ENCODE results near the gene DSG3.

Gene DSG3, protein sequence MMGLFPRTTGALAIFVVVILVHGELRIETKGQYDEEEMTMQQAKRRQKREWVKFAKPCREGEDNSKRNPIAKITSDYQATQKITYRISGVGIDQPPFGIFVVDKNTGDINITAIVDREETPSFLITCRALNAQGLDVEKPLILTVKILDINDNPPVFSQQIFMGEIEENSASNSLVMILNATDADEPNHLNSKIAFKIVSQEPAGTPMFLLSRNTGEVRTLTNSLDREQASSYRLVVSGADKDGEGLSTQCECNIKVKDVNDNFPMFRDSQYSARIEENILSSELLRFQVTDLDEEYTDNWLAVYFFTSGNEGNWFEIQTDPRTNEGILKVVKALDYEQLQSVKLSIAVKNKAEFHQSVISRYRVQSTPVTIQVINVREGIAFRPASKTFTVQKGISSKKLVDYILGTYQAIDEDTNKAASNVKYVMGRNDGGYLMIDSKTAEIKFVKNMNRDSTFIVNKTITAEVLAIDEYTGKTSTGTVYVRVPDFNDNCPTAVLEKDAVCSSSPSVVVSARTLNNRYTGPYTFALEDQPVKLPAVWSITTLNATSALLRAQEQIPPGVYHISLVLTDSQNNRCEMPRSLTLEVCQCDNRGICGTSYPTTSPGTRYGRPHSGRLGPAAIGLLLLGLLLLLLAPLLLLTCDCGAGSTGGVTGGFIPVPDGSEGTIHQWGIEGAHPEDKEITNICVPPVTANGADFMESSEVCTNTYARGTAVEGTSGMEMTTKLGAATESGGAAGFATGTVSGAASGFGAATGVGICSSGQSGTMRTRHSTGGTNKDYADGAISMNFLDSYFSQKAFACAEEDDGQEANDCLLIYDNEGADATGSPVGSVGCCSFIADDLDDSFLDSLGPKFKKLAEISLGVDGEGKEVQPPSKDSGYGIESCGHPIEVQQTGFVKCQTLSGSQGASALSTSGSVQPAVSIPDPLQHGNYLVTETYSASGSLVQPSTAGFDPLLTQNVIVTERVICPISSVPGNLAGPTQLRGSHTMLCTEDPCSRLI

DNA sequence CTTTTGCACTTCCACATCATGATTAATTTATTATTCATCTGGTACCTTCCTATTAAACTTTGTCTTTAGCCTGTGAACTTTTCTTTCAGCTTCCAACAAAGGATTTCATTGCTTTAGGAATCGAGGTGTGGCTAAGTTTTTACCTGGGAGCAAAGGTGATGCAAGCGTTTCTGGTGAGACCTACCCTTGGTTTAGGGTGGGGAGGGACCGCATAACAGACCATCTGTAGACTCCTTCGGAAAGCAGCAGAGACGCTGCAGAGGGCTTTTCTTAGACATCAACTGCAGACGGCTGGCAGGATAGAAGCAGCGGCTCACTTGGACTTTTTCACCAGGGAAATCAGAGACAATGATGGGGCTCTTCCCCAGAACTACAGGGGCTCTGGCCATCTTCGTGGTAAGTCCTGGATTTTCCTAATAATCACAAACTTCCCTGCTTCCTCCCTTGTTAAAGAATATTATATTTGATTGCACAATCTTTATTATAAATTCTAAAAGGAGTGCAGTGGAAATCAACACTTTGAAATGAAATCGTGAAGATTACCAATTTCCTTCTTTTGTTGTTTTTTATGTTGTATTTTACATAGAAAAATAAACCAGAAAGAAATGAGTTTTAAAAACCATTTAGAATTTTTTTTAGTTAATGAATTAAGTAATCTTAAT lies at the start of gene DSG3:
Gene DSG3, plus strand, starts transcription at position 212 of the 662 bp plus-strand sequence. Its CDS starts 137 bp downstream, at position 349.
- no peak for DNase-seq (ENCODE audit: low read depth in 2 of 2)

DNA sequence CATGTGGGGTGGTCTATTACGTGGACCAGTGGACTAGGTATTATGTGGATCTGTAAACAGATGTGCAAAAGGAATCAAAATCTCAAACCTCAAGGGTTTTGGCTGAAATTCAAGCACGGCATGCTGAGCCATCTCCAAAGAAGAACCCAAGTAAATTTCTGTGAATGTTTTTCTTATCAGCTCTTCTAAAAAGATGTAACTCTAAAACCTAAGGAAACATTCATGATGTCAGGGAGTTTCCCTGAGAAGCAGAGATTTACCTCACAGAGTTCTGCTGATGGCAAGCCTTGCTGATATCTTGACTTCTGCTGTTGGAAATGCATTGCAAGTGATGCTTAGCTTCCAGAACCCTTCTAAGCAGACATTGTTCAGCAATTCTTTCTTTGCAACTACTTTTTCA lies 49.4 kb upstream of the DSG3 start:
- DNase-seq (ENCODE audit: low read depth in 2 of 2), result no peak

- DNase-seq (ENCODE audit: low read depth in 2 of 2), result no peak
Observed at GRCh38 chr18:31399306-31400032, 48.1 kb upstream of the DSG3 start.

DNA sequence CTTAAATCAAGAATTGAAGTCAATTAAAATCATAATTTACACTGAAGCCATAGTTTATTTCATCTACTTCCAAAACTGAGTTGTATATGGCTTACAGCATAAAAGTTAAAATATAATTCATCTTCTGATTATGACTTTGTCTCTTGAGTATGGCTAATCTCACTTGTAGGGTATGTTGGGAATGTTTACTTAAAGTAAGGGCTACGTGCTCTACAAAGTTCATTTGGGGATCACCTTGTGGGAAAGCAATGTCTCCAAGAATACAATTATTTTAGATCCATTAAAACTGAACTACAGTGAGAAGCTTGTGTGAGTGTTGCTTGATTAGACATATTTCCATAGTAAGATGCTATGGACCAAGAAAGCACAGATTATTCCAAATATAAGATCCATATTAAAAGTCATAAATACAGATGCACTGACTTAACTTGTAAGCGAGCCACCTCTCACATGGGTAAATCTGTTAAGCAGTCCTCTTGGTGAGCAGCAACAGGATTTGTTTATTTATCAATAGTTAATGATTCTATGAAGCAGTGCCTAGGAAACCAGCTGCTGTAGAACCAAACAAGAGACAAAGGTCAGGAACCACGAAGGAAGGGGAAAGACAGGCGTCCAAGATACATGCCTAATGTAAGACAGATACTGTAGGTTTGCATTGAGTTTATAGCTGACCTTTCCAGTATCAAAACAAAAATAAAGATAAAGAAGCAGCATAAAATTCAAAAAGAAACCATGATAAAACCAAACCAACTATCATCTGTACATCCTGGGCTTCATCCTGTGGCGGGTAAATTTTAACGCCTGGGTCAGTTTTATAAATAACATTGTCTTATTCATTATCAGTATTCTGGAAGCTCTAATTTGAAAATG lies 46.1 kb upstream of the DSG3 start:
- no peak for DNase-seq (ENCODE audit: low read depth in 2 of 2)

GRCh38 chr18:31402026-31402373 lies 45.5 kb upstream of the DSG3 start:
- DNase-seq (ENCODE audit: low read depth in 2 of 2), result no peak

DNA sequence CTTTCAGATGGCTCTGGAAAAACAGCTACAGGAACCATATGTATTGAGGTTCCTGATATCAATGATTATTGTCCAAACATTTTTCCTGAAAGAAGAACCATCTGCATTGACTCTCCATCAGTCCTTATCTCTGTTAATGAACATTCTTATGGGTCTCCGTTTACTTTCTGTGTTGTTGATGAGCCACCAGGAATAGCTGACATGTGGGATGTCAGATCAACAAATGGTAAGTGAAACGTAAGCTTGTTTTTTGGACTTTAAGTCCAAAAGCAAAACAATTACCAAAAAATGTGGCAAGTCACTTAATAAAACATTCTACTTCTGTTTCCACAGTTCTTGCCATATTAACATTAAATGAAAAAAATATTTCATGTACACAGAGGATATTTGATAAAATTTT lies 44.1 kb upstream of the DSG3 start:
- DNase-seq (ENCODE audit: low read depth in 2 of 2), result no peak

DNA sequence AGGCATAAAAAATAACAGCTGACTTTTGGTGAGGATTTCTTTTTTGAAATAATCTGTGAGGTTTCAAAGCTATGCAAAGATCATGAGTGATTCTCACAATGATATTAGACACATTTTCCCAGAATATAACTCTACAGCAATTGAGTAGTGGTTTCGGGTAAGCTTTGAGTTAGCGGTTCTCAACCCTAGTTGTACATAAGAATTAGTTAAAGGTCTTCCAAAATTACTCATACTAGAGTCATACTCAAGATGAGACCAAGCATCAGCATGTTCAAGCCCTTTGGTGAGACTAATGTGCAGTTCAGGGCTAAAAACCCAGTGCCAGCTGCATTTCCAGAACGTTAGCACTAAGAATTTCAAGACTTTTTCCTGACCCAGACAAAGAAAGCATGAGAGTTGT lies 39.9 kb upstream of the DSG3 start:
- DNase-seq (ENCODE audit: low read depth in 2 of 2), result no peak

- DNase-seq (ENCODE audit: low read depth in 2 of 2), result no peak
Observed at GRCh38 chr18:31409276-31409675, 38.3 kb upstream of the DSG3 start.

GRCh38 chr18:31410716-31411483 lies 36.6 kb upstream of the DSG3 start:
- DNase-seq (ENCODE audit: low read depth in 2 of 2), result no peak

DNA sequence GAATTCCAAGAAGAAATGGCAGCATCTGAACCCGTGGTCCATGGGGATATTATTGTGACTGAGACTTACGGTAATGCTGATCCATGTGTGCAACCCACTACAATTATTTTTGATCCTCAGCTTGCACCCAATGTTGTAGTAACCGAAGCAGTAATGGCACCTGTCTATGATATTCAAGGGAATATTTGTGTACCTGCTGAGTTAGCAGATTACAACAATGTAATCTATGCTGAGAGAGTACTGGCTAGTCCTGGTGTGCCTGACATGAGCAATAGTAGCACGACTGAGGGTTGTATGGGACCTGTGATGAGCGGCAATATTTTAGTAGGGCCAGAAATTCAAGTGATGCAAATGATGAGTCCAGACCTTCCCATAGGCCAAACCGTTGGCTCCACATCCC lies 34.4 kb upstream of the DSG3 start:
- DNase-seq (ENCODE audit: low read depth in 2 of 2), result no peak

DNA sequence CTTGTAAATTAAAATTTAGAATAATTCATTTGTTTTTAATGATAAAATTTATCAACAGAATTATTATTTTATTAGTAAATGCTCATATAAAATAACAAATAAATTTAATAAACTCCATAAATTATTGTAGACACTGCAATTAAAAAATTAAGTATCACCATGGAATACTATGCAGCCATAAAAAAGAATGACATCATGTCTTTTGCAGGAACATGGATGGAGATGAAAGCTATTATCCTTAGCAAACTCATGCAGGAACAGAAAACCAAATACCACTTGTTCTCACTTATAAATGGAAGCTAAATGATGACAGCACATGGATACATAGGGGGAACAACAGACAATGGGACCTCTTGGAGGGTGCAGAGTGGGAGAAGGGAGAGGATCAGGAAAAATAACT lies 29.7 kb upstream of the DSG3 start:
- DNase-seq (ENCODE audit: low read depth in 2 of 2), result no peak

GRCh38 chr18:31419457-31419932 lies 28.0 kb upstream of the DSG3 start:
- no peak for DNase-seq (ENCODE audit: low read depth in 2 of 2)

GRCh38 chr18:31420032-31420431 lies 27.5 kb upstream of the DSG3 start:
- DNase-seq (ENCODE audit: low read depth in 2 of 2), result no peak

DNA sequence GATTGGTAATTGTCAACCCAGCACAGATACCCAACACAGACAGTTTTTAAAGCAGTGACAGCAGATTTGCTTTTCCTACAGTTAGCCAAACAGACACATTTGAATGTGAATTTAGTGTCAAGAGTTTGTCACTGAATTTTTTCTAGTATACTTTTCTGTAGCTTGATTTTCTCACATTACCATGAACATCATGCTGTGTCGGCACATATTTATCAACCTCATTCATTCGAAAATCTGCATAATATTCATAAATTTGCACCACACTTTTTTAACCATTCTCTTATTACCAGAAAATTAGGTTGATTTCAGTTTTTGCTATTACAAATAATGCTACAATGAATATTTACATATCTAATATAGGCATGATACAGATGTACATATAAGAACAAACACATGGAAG lies 27.0 kb upstream of the DSG3 start:
- DNase-seq (ENCODE audit: low read depth in 2 of 2), result no peak

DNA sequence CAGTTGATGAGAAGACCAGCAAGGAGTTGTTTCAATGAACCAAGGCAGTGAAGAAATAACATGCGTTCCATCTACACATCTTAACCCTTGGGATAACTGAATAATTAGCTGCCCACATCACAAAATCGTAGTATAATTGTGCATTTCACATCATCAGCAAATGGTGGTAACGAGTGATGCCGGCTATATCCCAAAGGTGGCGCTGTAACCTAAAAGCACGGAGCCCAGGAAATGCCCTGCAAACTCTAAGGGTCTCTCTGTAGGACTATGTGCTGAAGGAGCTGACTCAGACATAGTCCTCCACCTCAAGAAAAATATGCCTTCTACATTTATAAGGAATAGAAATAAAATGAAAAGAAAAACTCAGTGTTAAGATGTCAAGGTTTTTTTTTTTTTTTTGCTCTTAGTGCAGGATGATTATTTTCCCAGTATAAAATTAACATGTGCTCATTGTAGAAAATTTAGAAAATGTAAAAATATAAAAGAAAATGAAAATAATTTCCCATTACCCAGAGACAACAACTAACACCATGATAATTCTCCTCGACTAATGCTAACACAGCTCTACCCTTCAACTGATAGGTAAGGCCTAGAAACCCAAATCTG lies 23.1 kb upstream of the DSG3 start:
- peak in 1 of 2 experiments; percentile 4 for DNase-seq (ENCODE audit: low read depth in 2 of 2)

- no peak for DNase-seq (ENCODE audit: low read depth in 2 of 2)
Observed at GRCh38 chr18:31426021-31426420, 21.5 kb upstream of the DSG3 start.

DNA sequence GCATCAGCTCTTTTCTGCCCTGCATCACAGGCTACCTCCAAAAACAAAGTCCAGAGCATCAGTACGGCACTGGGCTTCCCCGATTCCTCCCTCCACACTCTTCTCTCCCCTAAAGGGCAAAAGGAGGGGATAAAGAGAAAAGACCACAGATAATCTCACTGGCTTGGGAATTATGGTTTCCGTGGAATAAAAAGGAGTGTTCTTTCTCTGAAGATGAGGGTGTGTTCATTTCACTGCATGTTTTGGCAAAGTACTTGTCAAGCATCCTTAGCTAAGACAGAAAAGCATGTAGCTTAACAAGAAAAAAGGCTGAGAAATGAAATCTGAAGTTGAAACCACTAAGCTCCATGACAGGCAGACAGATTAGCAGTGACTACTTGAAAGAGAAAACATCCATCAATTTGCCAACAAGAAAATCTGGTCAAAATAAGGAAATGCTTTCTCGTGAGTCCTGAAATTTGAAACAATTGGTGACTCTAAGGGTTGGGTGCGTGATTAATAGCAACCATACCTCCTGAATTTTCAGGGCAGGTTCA lies 20.6 kb upstream of the DSG3 start:
- DNase-seq (ENCODE audit: low read depth in 2 of 2), result no peak

DNA sequence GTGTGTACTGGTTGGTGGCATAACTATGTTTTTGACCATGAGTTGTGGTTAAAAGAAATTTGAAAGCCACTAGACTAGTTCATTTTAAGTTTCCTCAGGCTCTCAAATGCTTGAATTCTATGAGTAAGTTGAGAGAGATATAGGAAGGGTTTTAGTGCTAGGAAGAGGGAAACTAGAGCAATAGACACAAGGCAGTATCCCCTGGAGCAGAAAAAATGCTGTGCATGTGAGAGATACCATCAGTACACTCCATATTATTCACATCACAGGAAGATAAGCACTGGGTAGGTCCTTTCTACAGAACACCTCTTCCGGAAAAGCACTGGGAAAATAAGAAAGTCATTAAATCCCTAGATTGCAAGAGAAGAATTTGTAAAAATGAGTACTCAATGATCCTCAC lies 19.3 kb upstream of the DSG3 start:
- DNase-seq (ENCODE audit: low read depth in 2 of 2), result no peak

DNA sequence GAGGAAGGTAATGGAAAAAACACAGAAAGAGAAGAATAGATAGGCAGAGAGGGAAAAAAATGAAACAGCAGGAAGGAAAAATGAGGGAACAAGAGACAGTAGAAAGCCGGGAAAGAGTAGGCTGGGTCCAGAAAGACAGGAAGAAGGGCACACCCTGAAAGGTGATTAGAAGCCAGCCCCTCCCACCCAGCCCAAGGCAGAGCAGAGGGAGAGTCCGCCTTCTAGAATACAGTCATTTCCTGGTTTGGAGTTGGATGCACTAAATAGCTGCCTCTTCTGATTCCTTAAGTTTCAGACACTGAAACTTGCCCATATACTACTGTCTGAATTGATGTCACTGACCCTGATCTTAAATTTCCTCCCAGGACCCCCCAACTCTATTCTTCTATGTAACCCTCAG lies 17.9 kb upstream of the DSG3 start:
- DNase-seq (ENCODE audit: low read depth in 2 of 2), result no peak
